ENCODE results near the gene MEF2C. TPM values are rescaled to one million over a fixed set of nuclear protein-coding genes. Genes with fewer than 3 reads are reported as not detected.

Gene MEF2C
- polyA plus RNA-seq, 1 donor from 2014 or later: 30.2 TPM

GRCh38 chr5:88677943-88678769 lies 204.8 kb downstream of the MEF2C start:
- peak overlapping the region; percentile 100 for H3K27ac ChIP-seq (ENCODE audit: low read length)
- no peak overlapping the region for H2AFZ ChIP-seq (ENCODE audit: low read depth, low read length)
- no peaks in the 10 kb centered on the region for H3K27me3 ChIP-seq (ENCODE audit: insufficient read depth, low read depth, low read length)
- peak overlapping the region; percentile 93 for H3K4me2 ChIP-seq (ENCODE audit: low read length)
- peaks cover 90% of the 10 kb centered on the region for H3K79me2 ChIP-seq (replicated peaks; ENCODE audit: insufficient read depth, low read length)
- H3K9me3 ChIP-seq (ENCODE audit: low read length): no peaks in the 10 kb centered on the region
- H3F3A ChIP-seq (ENCODE audit: insufficient read depth, low read length, poor library complexity, severe bottlenecking): peaks cover 13% of the 10 kb centered on the region
- peak; percentile 92 for TF ChIP-seq TAF1 (IDR thresholded peaks at IDR 0.05; ENCODE audit: low read depth)
- TF ChIP-seq POLR2AphosphoS5 (IDR thresholded peaks at IDR 0.05): peak; percentile 93
- no peak for TF ChIP-seq CTCF (IDR thresholded peaks at IDR 0.05; ENCODE audit: poor library complexity, severe bottlenecking)
- TF ChIP-seq REST (IDR thresholded peaks at IDR 0.05; ENCODE audit: borderline replicate concordance): peak; percentile 96
- TF ChIP-seq RAD21 (conservative IDR thresholded peaks at IDR 0.05): no peak
- TF ChIP-seq SMC3 (conservative IDR thresholded peaks at IDR 0.05; ENCODE audit: poor library complexity): peak; percentile 30
- TF ChIP-seq EZH2 (IDR thresholded peaks at IDR 0.05; ENCODE audit: borderline replicate concordance, insufficient read depth, low read length, poor library complexity, severe bottlenecking): no peak
- TF ChIP-seq EP300 (conservative IDR thresholded peaks at IDR 0.05; ENCODE audit: poor library complexity, severe bottlenecking): peak; percentile 40
- TF ChIP-seq MXI1 (conservative IDR thresholded peaks at IDR 0.05; ENCODE audit: poor library complexity, severe bottlenecking): peak; percentile 89
- H3K36me3 ChIP-seq (ENCODE audit: insufficient read depth, low read length): no peaks in the 10 kb centered on the region
- peak overlapping the region; percentile 82 for H3K4me3 ChIP-seq (ENCODE audit: low read length)
- H3K9ac ChIP-seq (ENCODE audit: low read length): peak overlapping the region; percentile 96
- no peaks in the 10 kb centered on the region for H4K20me1 ChIP-seq (ENCODE audit: insufficient read depth)
- H3K9me2 ChIP-seq (ENCODE audit: insufficient read depth, low read length): no peaks in the 10 kb centered on the region

GRCh38 chr5:88677376-88677895 lies 205.5 kb downstream of the MEF2C start:
- Histone ChIP-seq H2AFZ (ENCODE audit: low read depth, low read length) (no peak overlapping the region), H3K27me3 (ENCODE audit: insufficient read depth, low read depth, low read length) (no peaks in the 10 kb centered on the region), H3K4me3 (ENCODE audit: low read length) (peak overlapping the region; percentile 82), H3K9me3 (ENCODE audit: low read length) (no peaks in the 10 kb centered on the region), H3K9ac (ENCODE audit: low read length) (peak overlapping the region; percentile 96), H3K27ac (ENCODE audit: low read length) (peak overlapping the region; percentile 100), H3K79me2 (replicated peaks; ENCODE audit: insufficient read depth, low read length) (peaks cover 90% of the 10 kb centered on the region), H3F3A (ENCODE audit: insufficient read depth, low read length, poor library complexity, severe bottlenecking) (peaks cover 8% of the 10 kb centered on the region), H4K20me1 (ENCODE audit: insufficient read depth) (no peaks in the 10 kb centered on the region), H3K4me2 (ENCODE audit: low read length) (peak overlapping the region; percentile 88), H3K9me2 (ENCODE audit: insufficient read depth, low read length) (no peaks in the 10 kb centered on the region), H3K36me3 (ENCODE audit: insufficient read depth, low read length) (no peaks in the 10 kb centered on the region)
- no peak for TF ChIP-seq CTCF (IDR thresholded peaks at IDR 0.05; ENCODE audit: poor library complexity, severe bottlenecking)
- no peak for TF ChIP-seq RAD21 (conservative IDR thresholded peaks at IDR 0.05)
- TF ChIP-seq EP300 (conservative IDR thresholded peaks at IDR 0.05; ENCODE audit: poor library complexity, severe bottlenecking): no peak
- no peak for TF ChIP-seq REST (IDR thresholded peaks at IDR 0.05; ENCODE audit: borderline replicate concordance)
- no peak for TF ChIP-seq MXI1 (conservative IDR thresholded peaks at IDR 0.05; ENCODE audit: poor library complexity, severe bottlenecking)
- no peak for TF ChIP-seq TAF1 (IDR thresholded peaks at IDR 0.05; ENCODE audit: low read depth)
- no peak for TF ChIP-seq POLR2AphosphoS5 (IDR thresholded peaks at IDR 0.05)
- no peak for TF ChIP-seq EZH2 (IDR thresholded peaks at IDR 0.05; ENCODE audit: borderline replicate concordance, insufficient read depth, low read length, poor library complexity, severe bottlenecking)
- no peak for TF ChIP-seq SMC3 (conservative IDR thresholded peaks at IDR 0.05; ENCODE audit: poor library complexity)
